ENCODE data around the gene ATP9B. TPM values are rescaled to one million over a fixed set of nuclear protein-coding genes. Genes with fewer than 3 reads are reported as not detected.
"Not testable (repeated sequence)": the region's sequence is repeated elsewhere in the genome, so short reads cannot be mapped to it uniquely, and the experiment has no call there.

Gene ATP9B
- total and polyA plus RNA-seq, 2 donors, result 14.9 to 19.3 TPM

GRCh38 chr18:79260023-79260422, 190.8 kb downstream of the ATP9B start:
- Histone ChIP-seq H3K4me1 (ENCODE audit: control insufficient read depth in 2 of 2, insufficient read depth in 2 of 2, low read length in 2 of 2) (no peaks in the 10 kb centered on the region), H3K9me3 (ENCODE audit: control insufficient read depth in 2 of 2, insufficient read depth in 1 of 2, low read length in 1 of 2) (no peaks in the 10 kb centered on the region), H3K27me3 (ENCODE audit: control insufficient read depth in 2 of 2, insufficient read depth in 1 of 2, low read length in 1 of 2) (no peaks in the 10 kb centered on the region), H3K4me3 (ENCODE audit: low read length in 2 of 2) (no peak overlapping the region), H3K36me3 (ENCODE audit: control insufficient read depth in 2 of 2, insufficient read depth in 2 of 2, low read length in 1 of 2) (peaks cover 7 to 16% of the 10 kb centered on the region in 2 donors), H3K27ac (ENCODE audit: low read depth in 1 of 2, low read length in 1 of 2) (no peak overlapping the region)
- 95% methylated on average over 8 of the region's 8 CpGs for WGBS
- DNase-seq (ENCODE audit: low read depth in 6 of 9, low spot score in 9 of 9), result no peak

DNA sequence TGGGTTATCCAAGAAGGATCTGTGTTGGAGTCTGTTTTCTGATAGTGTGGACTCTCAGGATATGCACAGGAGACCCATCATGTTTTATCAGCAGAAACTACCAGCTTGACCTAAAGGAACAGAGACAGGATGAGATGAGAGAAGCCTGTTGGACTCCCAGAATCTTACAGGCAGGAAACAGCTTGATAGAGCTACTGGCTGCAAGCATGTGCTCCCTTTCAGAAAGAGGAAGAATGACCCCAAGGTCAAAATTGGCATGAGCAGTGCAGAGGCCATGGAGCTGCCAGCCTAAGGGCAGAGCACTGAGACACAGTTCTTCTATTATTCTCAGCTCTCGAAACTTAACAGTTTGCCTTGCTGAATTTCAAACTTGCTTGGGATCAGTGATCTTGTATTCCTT, 191.3 kb downstream of the ATP9B start:
- peaks cover 3 to 12% of the 10 kb centered on the region in 2 donors for H3K36me3 ChIP-seq (ENCODE audit: control insufficient read depth in 2 of 2, insufficient read depth in 2 of 2, low read length in 1 of 2)

GRCh38 chr18:79265068-79265467, 195.9 kb downstream of the ATP9B start:
- not testable (repeated sequence) for DNase-seq (ENCODE audit: low read depth in 6 of 9, low spot score in 9 of 9); H3K36me3 ChIP-seq (ENCODE audit: control insufficient read depth in 2 of 2, insufficient read depth in 2 of 2, low read length in 1 of 2); H3K9me3 ChIP-seq (ENCODE audit: control insufficient read depth in 2 of 2, insufficient read depth in 1 of 2, low read length in 1 of 2); H3K4me3 ChIP-seq (ENCODE audit: low read length in 2 of 2); H3K27ac ChIP-seq (ENCODE audit: low read depth in 1 of 2, low read length in 1 of 2); H3K27me3 ChIP-seq (ENCODE audit: control insufficient read depth in 2 of 2, insufficient read depth in 1 of 2, low read length in 1 of 2); H3K4me1 ChIP-seq (ENCODE audit: control insufficient read depth in 2 of 2, insufficient read depth in 2 of 2, low read length in 2 of 2)
- 99% methylated on average over 9 of the region's 9 CpGs for WGBS

More for the DNA sequence above, 191.3 kb downstream of the ATP9B start:
- Histone ChIP-seq H3K27me3 (ENCODE audit: control insufficient read depth in 2 of 2, insufficient read depth in 1 of 2, low read length in 1 of 2) (no peaks in the 10 kb centered on the region), H3K4me3 (ENCODE audit: low read length in 2 of 2) (no peak overlapping the region), H3K4me1 (ENCODE audit: control insufficient read depth in 2 of 2, insufficient read depth in 2 of 2, low read length in 2 of 2) (no peaks in the 10 kb centered on the region), H3K27ac (ENCODE audit: low read depth in 1 of 2, low read length in 1 of 2) (no peak overlapping the region), H3K9me3 (ENCODE audit: control insufficient read depth in 2 of 2, insufficient read depth in 1 of 2, low read length in 1 of 2) (peaks cover 0 to 2% of the 10 kb centered on the region in 2 donors)
- DNase-seq (ENCODE audit: low read depth in 6 of 9, low spot score in 9 of 9), result no peak
- 96% methylated on average over 1 of the region's 1 CpG for WGBS

DNA sequence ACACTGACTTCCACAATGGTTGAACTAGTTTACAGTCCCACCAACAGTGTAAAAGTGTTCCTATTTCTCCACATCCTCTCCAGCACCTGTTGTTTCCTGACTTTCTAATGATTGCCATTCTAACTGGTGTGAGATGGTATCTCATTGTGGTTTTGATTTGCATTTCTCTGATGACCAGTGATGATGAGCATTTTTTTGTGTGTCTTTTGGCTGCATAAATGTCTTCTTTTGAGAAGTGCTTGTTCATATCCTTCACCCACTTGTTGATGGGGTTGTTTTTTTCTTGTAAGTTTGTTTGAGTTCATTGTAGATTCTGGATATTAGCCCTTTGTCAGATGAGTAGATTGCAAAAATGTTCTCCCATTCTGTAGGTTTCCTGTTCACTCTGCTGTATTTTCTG, 202.6 kb downstream of the ATP9B start:
- DNase-seq (ENCODE audit: low read depth in 6 of 9, low spot score in 9 of 9); H3K27me3 ChIP-seq (ENCODE audit: control insufficient read depth in 2 of 2, insufficient read depth in 1 of 2, low read length in 1 of 2); H3K4me3 ChIP-seq (ENCODE audit: low read length in 2 of 2); H3K4me1 ChIP-seq (ENCODE audit: control insufficient read depth in 2 of 2, insufficient read depth in 2 of 2, low read length in 2 of 2); H3K9me3 ChIP-seq (ENCODE audit: control insufficient read depth in 2 of 2, insufficient read depth in 1 of 2, low read length in 1 of 2); H3K27ac ChIP-seq (ENCODE audit: low read depth in 1 of 2, low read length in 1 of 2): not testable (repeated sequence)
- peaks cover 4 to 14% of the 10 kb centered on the region in 2 donors for H3K36me3 ChIP-seq (ENCODE audit: control insufficient read depth in 2 of 2, insufficient read depth in 2 of 2, low read length in 1 of 2)

DNA sequence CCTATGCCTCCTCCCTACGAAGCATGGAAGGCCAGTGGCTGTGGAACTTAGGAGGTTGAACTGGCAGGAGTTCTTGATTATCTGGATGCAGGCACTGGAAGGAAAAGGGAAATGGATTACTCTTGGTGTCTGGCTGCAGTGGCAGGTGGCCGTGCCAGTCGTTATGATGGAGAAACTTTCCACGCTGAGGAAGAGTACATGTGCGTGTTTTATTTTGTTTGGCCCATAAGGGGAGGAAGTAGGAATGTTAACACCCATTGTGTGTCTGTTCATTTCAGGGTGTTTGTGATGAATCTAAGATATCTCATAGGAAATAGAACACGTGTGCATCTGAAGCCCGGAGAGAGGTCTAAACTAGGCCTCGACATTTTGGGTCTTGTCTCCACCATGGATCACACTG, 203.7 kb downstream of the ATP9B start:
- no peaks in the 10 kb centered on the region for H3K27me3 ChIP-seq (ENCODE audit: control insufficient read depth in 2 of 2, insufficient read depth in 1 of 2, low read length in 1 of 2)
- peaks cover 7 to 15% of the 10 kb centered on the region in 2 donors for H3K36me3 ChIP-seq (ENCODE audit: control insufficient read depth in 2 of 2, insufficient read depth in 2 of 2, low read length in 1 of 2)
- H3K4me3 ChIP-seq (ENCODE audit: low read length in 2 of 2), result no peak overlapping the region

DNA sequence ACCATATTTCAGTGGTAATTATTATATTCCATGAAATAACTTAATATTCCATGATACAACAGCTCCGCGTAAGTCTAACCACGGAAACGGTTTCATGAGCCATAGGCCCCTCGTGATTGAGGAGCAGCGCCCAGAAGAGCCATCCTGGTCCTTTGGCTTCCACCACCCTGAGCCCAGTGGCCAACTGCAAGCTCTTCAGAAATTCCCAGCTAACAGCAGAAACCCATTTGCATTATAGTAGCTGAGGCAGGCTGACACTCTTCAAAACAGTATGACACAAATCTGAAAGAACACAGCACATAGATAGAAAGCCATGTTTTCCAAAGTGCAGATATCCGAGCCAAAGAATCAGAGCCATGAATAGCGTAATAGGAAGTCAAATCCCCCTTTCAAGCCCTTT, 205.6 kb downstream of the ATP9B start:
- Histone ChIP-seq H3K4me1 (ENCODE audit: control insufficient read depth in 2 of 2, insufficient read depth in 2 of 2, low read length in 2 of 2) (no peaks in the 10 kb centered on the region), H3K36me3 (ENCODE audit: control insufficient read depth in 2 of 2, insufficient read depth in 2 of 2, low read length in 1 of 2) (peaks cover 11 to 22% of the 10 kb centered on the region in 2 donors), H3K27me3 (ENCODE audit: control insufficient read depth in 2 of 2, insufficient read depth in 1 of 2, low read length in 1 of 2) (no peaks in the 10 kb centered on the region), H3K4me3 (ENCODE audit: low read length in 2 of 2) (no peak overlapping the region), H3K27ac (ENCODE audit: low read depth in 1 of 2, low read length in 1 of 2) (no peak overlapping the region), H3K9me3 (ENCODE audit: control insufficient read depth in 2 of 2, insufficient read depth in 1 of 2, low read length in 1 of 2) (no peaks in the 10 kb centered on the region)
- WGBS, result 97% methylated on average over 8 of the region's 8 CpGs
- no peak for DNase-seq (ENCODE audit: low read depth in 6 of 9, low spot score in 9 of 9)

More for the DNA sequence above, 203.7 kb downstream of the ATP9B start:
- H3K27ac ChIP-seq (ENCODE audit: low read depth in 1 of 2, low read length in 1 of 2), result no peak overlapping the region
- H3K4me1 ChIP-seq (ENCODE audit: control insufficient read depth in 2 of 2, insufficient read depth in 2 of 2, low read length in 2 of 2), result no peaks in the 10 kb centered on the region
- 90% methylated on average over 8 of the region's 8 CpGs for WGBS
- no peak for DNase-seq (ENCODE audit: low read depth in 6 of 9, low spot score in 9 of 9)
- no peaks in the 10 kb centered on the region for H3K9me3 ChIP-seq (ENCODE audit: control insufficient read depth in 2 of 2, insufficient read depth in 1 of 2, low read length in 1 of 2)

DNA sequence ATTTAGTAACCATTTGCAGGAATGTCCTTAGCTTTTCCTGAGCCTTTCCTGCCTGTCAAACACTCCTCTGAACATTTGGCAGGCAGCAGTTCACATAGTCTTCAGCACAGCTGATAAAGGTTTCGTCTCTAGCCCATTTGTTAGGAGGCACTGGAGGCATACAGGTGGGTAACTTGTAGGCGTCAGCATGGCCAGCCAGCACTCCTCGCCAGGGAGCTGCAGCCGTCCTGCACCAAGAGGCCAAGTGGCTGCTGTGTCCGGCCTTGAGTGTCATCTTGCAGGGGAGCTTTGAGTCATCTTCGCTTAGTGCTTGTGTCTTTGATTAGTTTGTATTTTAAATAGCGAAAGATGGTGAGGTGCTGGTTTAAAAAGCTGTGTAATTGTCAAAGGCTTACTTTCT, 206.3 kb downstream of the ATP9B start:
- Histone ChIP-seq H3K9me3 (ENCODE audit: control insufficient read depth in 2 of 2, insufficient read depth in 1 of 2, low read length in 1 of 2) (no peaks in the 10 kb centered on the region), H3K27me3 (ENCODE audit: control insufficient read depth in 2 of 2, insufficient read depth in 1 of 2, low read length in 1 of 2) (no peaks in the 10 kb centered on the region), H3K36me3 (ENCODE audit: control insufficient read depth in 2 of 2, insufficient read depth in 2 of 2, low read length in 1 of 2) (peaks cover 11 to 22% of the 10 kb centered on the region in 2 donors), H3K4me1 (ENCODE audit: control insufficient read depth in 2 of 2, insufficient read depth in 2 of 2, low read length in 2 of 2) (no peaks in the 10 kb centered on the region), H3K4me3 (ENCODE audit: low read length in 2 of 2) (no peak overlapping the region), H3K27ac (ENCODE audit: low read depth in 1 of 2, low read length in 1 of 2) (no peak overlapping the region)
- DNase-seq (ENCODE audit: low read depth in 6 of 9, low spot score in 9 of 9), result no peak
- 87% methylated on average over 7 of the region's 7 CpGs for WGBS

DNA sequence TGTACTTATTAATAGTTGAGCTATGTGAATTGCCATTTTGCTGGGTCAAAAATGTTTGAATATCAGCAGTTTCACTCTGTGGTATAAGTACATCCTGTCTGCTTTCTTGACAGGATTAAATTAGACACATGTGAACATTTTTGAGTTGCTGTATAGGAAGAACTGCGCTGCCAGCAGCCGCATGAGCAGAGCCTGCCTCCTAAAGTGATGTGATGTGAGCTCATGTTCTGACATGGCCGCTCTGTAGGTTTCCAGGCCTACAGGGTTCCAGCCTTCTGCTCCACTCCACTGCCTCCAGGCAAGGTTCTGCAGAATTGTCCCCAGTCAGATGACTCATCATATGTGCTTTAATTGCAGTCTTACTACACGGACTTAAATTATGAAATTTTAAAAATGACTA, 206.8 kb downstream of the ATP9B start:
- no peak for DNase-seq (ENCODE audit: low read depth in 6 of 9, low spot score in 9 of 9)
- Histone ChIP-seq H3K4me3 (ENCODE audit: low read length in 2 of 2) (no peak overlapping the region), H3K9me3 (ENCODE audit: control insufficient read depth in 2 of 2, insufficient read depth in 1 of 2, low read length in 1 of 2) (no peaks in the 10 kb centered on the region), H3K27ac (ENCODE audit: low read depth in 1 of 2, low read length in 1 of 2) (no peak overlapping the region), H3K27me3 (ENCODE audit: control insufficient read depth in 2 of 2, insufficient read depth in 1 of 2, low read length in 1 of 2) (no peaks in the 10 kb centered on the region), H3K4me1 (ENCODE audit: control insufficient read depth in 2 of 2, insufficient read depth in 2 of 2, low read length in 2 of 2) (no peaks in the 10 kb centered on the region), H3K36me3 (ENCODE audit: control insufficient read depth in 2 of 2, insufficient read depth in 2 of 2, low read length in 1 of 2) (peaks cover 11 to 22% of the 10 kb centered on the region in 2 donors)
- 91% methylated on average over 4 of the region's 4 CpGs for WGBS

- no peak for DNase-seq (ENCODE audit: low read depth in 6 of 9, low spot score in 9 of 9)
- H3K9me3 ChIP-seq (ENCODE audit: control insufficient read depth in 2 of 2, insufficient read depth in 1 of 2, low read length in 1 of 2), result no peaks in the 10 kb centered on the region
- peaks cover 12 to 18% of the 10 kb centered on the region in 2 donors for H3K36me3 ChIP-seq (ENCODE audit: control insufficient read depth in 2 of 2, insufficient read depth in 2 of 2, low read length in 1 of 2)
- H3K4me1 ChIP-seq (ENCODE audit: control insufficient read depth in 2 of 2, insufficient read depth in 2 of 2, low read length in 2 of 2), result no peaks in the 10 kb centered on the region
- no peak overlapping the region for H3K27ac ChIP-seq (ENCODE audit: low read depth in 1 of 2, low read length in 1 of 2)
- 96% methylated on average over 11 of the region's 11 CpGs for WGBS
- no peaks in the 10 kb centered on the region for H3K27me3 ChIP-seq (ENCODE audit: control insufficient read depth in 2 of 2, insufficient read depth in 1 of 2, low read length in 1 of 2)
- H3K4me3 ChIP-seq (ENCODE audit: low read length in 2 of 2), result no peak overlapping the region
Measured at GRCh38 chr18:79278896-79279295, 209.7 kb downstream of the ATP9B start.
